ENCODE data around the gene BYSL.

The BYSL gene

GRCh38 chr6:41892921-41893564 lies 28.3 kb upstream of the BYSL start:
- H3K4me1 ChIP-seq (ENCODE audit: insufficient read depth, low read length), result peaks cover 14% of the 10 kb centered on the region
- H3K36me3 ChIP-seq (ENCODE audit: insufficient read depth, low read length), result no peaks in the 10 kb centered on the region
- no peaks in the 10 kb centered on the region for H3K27me3 ChIP-seq (ENCODE audit: control insufficient read depth in 1 of 2, insufficient read depth in 2 of 2, low read length in 2 of 2)
- H3K27ac ChIP-seq (ENCODE audit: low read depth, low read length), result no peak overlapping the region
- H3K9me3 ChIP-seq (ENCODE audit: low read length), result no peaks in the 10 kb centered on the region
- no peak overlapping the region for H3K9ac ChIP-seq (ENCODE audit: low read length)
- no peak overlapping the region for H3K4me3 ChIP-seq (ENCODE audit: low read depth in 1 of 2, low read length in 2 of 2)

- Histone ChIP-seq H3K27me3 (ENCODE audit: control insufficient read depth in 1 of 2, insufficient read depth in 2 of 2, low read length in 2 of 2) (no peaks in the 10 kb centered on the region), H3K4me1 (ENCODE audit: insufficient read depth, low read length) (peaks cover 14% of the 10 kb centered on the region), H3K36me3 (ENCODE audit: insufficient read depth, low read length) (no peaks in the 10 kb centered on the region), H3K4me3 (ENCODE audit: low read depth in 1 of 2, low read length in 2 of 2) (peak overlapping the region; percentile 53 to 77), H3K9ac (ENCODE audit: low read length) (peak overlapping the region; percentile 49), H3K27ac (ENCODE audit: low read depth, low read length) (peak overlapping the region; percentile 48), H3K9me3 (ENCODE audit: low read length) (no peaks in the 10 kb centered on the region)
Observed at GRCh38 chr6:41894366-41895299, 26.7 kb upstream of the BYSL start.

- Histone ChIP-seq H3K9me3 (ENCODE audit: low read length) (no peaks in the 10 kb centered on the region), H3K27me3 (ENCODE audit: control insufficient read depth in 1 of 2, insufficient read depth in 2 of 2, low read length in 2 of 2) (no peaks in the 10 kb centered on the region), H3K4me1 (ENCODE audit: insufficient read depth, low read length) (peaks cover 14% of the 10 kb centered on the region), H3K4me3 (ENCODE audit: low read depth in 1 of 2, low read length in 2 of 2) (peak within 1 kb of the TSS; percentile 53 to 77), H3K9ac (ENCODE audit: low read length) (peak within 1 kb of the TSS; percentile 72), H3K36me3 (ENCODE audit: insufficient read depth, low read length) (no peaks in the 10 kb centered on the region), H3K27ac (ENCODE audit: low read depth, low read length) (peak within 1 kb of the TSS; percentile 77)
Observed at GRCh38 chr6:41895300-41896233, 25.7 kb upstream of the BYSL start, which contains the start of gene USP49. Gene USP49, minus strand, starts transcription at chr6:41895375. Its CDS starts 88,392 bp downstream, at chr6:41806983.

DNA sequence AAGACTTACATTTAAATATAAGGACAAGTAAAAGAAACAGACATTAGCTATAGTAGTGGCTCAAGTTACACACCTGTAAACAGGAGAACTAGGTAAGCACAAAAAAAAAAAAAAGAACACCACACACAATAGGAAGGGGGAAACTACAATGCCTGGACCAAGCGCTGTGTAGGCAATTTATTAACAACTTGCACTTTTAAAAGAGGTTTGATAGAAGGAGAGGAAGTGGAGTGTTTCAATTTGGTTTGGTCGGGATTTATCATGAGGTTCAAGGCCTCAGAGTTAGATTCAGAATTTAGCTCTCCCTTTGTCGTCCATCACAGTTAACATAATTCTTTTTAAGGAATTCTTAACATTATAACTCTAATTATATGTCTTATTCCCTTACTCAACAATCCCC lies 25.0 kb upstream of the BYSL start:
- H3K9ac ChIP-seq (ENCODE audit: low read length), result peak overlapping the region; percentile 72

GRCh38 chr6:41900861-41901260 lies 20.4 kb upstream of the BYSL start:
- Histone ChIP-seq H3K4me3 (ENCODE audit: low read depth in 1 of 2, low read length in 2 of 2) (no peak overlapping the region), H3K9ac (ENCODE audit: low read length) (no peak overlapping the region), H3K27me3 (ENCODE audit: control insufficient read depth in 1 of 2, insufficient read depth in 2 of 2, low read length in 2 of 2) (no peaks in the 10 kb centered on the region), H3K36me3 (ENCODE audit: insufficient read depth, low read length) (peaks cover 10% of the 10 kb centered on the region), H3K27ac (ENCODE audit: low read depth, low read length) (no peak overlapping the region), H3K9me3 (ENCODE audit: low read length) (no peaks in the 10 kb centered on the region), H3K4me1 (ENCODE audit: insufficient read depth, low read length) (peaks cover 7% of the 10 kb centered on the region)

More for the DNA sequence above, 25.0 kb upstream of the BYSL start:
- Histone ChIP-seq H3K27ac (ENCODE audit: low read depth, low read length) (peak overlapping the region; percentile 77), H3K36me3 (ENCODE audit: insufficient read depth, low read length) (no peaks in the 10 kb centered on the region), H3K4me1 (ENCODE audit: insufficient read depth, low read length) (peaks cover 14% of the 10 kb centered on the region), H3K27me3 (ENCODE audit: control insufficient read depth in 1 of 2, insufficient read depth in 2 of 2, low read length in 2 of 2) (no peaks in the 10 kb centered on the region), H3K9me3 (ENCODE audit: low read length) (no peaks in the 10 kb centered on the region), H3K4me3 (ENCODE audit: low read depth in 1 of 2, low read length in 2 of 2) (peak overlapping the region in 1 of 2 donors; percentile 77)

GRCh38 chr6:41901882-41902519 lies 19.3 kb upstream of the BYSL start:
- no peak overlapping the region for H3K9ac ChIP-seq (ENCODE audit: low read length)
- no peaks in the 10 kb centered on the region for H3K27me3 ChIP-seq (ENCODE audit: control insufficient read depth in 1 of 2, insufficient read depth in 2 of 2, low read length in 2 of 2)
- H3K4me1 ChIP-seq (ENCODE audit: insufficient read depth, low read length), result no peaks in the 10 kb centered on the region
- H3K36me3 ChIP-seq (ENCODE audit: insufficient read depth, low read length), result peaks cover 22% of the 10 kb centered on the region
- no peaks in the 10 kb centered on the region for H3K9me3 ChIP-seq (ENCODE audit: low read length)
- no peak overlapping the region for H3K4me3 ChIP-seq (ENCODE audit: low read depth in 1 of 2, low read length in 2 of 2)
- no peak overlapping the region for H3K27ac ChIP-seq (ENCODE audit: low read depth, low read length)

DNA sequence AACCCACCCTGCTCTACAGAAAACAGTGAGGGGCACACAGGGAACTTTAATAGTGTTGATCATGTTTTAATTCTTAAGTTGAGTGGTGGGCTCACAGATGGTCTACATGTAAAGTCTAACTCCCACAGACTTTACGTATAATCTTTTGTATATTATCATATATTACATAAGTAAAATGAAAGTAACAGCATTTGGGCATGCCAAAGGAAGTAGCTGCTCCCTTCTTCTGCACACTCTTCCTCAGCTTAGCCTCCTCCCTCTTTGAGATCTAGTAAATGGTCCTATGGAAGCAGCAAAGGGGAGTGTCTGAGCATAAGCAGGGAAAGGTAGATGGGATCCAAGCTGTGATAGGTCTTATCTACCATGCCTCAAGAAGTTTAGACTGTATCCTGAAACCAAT lies 11.6 kb upstream of the BYSL start:
- Histone ChIP-seq H3K27ac (ENCODE audit: low read depth, low read length) (no peak overlapping the region), H3K27me3 (ENCODE audit: control insufficient read depth in 1 of 2, insufficient read depth in 2 of 2, low read length in 2 of 2) (no peaks in the 10 kb centered on the region), H3K4me1 (ENCODE audit: insufficient read depth, low read length) (no peaks in the 10 kb centered on the region), H3K9ac (ENCODE audit: low read length) (no peak overlapping the region), H3K9me3 (ENCODE audit: low read length) (no peaks in the 10 kb centered on the region), H3K36me3 (ENCODE audit: insufficient read depth, low read length) (peaks cover 58% of the 10 kb centered on the region), H3K4me3 (ENCODE audit: low read depth in 1 of 2, low read length in 2 of 2) (no peak overlapping the region)

DNA sequence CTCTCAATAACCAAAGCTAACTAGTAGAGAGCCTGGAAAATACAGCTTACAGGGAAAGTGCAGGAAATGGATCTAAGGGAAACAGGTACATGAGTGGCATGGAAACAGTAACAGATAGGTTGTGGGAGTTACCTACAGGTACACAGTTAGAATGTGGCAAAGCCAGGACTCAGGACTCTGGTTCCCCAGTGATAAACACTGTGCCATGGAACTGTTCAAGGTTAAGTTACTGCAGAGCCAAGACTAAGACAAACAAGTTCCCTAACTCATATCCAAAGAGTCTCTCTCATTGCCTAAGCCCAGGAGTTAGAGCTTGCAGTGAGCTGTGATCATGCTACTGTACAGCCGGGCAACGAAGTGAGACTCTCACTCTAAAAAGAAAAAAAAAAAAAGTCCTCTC lies 7.0 kb upstream of the BYSL start:
- Histone ChIP-seq H3K4me1 (ENCODE audit: insufficient read depth, low read length) (peaks cover 3% of the 10 kb centered on the region), H3K27ac (ENCODE audit: low read depth, low read length) (no peak overlapping the region), H3K4me3 (ENCODE audit: low read depth in 1 of 2, low read length in 2 of 2) (no peak overlapping the region), H3K27me3 (ENCODE audit: control insufficient read depth in 1 of 2, insufficient read depth in 2 of 2, low read length in 2 of 2) (no peaks in the 10 kb centered on the region), H3K36me3 (ENCODE audit: insufficient read depth, low read length) (peaks cover 27% of the 10 kb centered on the region), H3K9me3 (ENCODE audit: low read length) (no peaks in the 10 kb centered on the region), H3K9ac (ENCODE audit: low read length) (no peak overlapping the region)

GRCh38 chr6:41914869-41915530 lies 6.3 kb upstream of the BYSL start:
- Histone ChIP-seq H3K4me3 (ENCODE audit: low read depth in 1 of 2, low read length in 2 of 2) (no peak overlapping the region), H3K9ac (ENCODE audit: low read length) (no peak overlapping the region), H3K9me3 (ENCODE audit: low read length) (no peaks in the 10 kb centered on the region), H3K36me3 (ENCODE audit: insufficient read depth, low read length) (peaks cover 26% of the 10 kb centered on the region), H3K27ac (ENCODE audit: low read depth, low read length) (no peak overlapping the region), H3K27me3 (ENCODE audit: control insufficient read depth in 1 of 2, insufficient read depth in 2 of 2, low read length in 2 of 2) (no peaks in the 10 kb centered on the region), H3K4me1 (ENCODE audit: insufficient read depth, low read length) (peaks cover 9% of the 10 kb centered on the region)

DNA sequence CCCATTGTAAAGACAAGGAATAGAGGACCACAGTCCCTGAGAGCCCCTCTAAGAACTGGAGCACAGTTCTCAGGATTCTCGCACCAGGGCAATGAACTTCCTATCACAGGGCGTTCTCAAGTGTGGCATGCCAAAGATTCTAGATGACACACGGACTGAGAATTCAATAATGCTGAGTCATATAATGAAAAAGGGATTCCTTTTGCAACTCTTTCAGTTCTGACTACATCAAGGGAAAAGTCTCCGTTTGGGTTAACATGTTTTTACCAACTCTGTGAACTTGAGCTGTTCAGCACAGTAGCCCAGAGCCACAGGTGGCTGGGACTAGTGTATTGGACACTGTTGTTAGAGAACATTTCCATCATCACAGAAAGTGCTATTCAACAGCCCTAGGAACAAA lies 3.8 kb upstream of the BYSL start:
- Histone ChIP-seq H3K27me3 (ENCODE audit: control insufficient read depth in 1 of 2, insufficient read depth in 2 of 2, low read length in 2 of 2) (no peaks in the 10 kb centered on the region), H3K9me3 (ENCODE audit: low read length) (no peaks in the 10 kb centered on the region), H3K36me3 (ENCODE audit: insufficient read depth, low read length) (peaks cover 26% of the 10 kb centered on the region), H3K4me1 (ENCODE audit: insufficient read depth, low read length) (peaks cover 24% of the 10 kb centered on the region), H3K4me3 (ENCODE audit: low read depth in 1 of 2, low read length in 2 of 2) (no peak overlapping the region), H3K9ac (ENCODE audit: low read length) (no peak overlapping the region), H3K27ac (ENCODE audit: low read depth, low read length) (no peak overlapping the region)

All from muscle layer of colon (tissue), 2 donors.